H1 (cell line): ENCODE data around the gene XPO1. TPM values are rescaled to one million over a fixed set of nuclear protein-coding genes. Genes with fewer than 3 reads are reported as not detected.

Experiments
- CTCF ChIA-PET: fragments of 300-600 bp; sonication (Branson Sonifier 250); formaldehyde crosslinking; loops from one replicate; lab custom pipeline; 2021; ENCODE audit not compliant: partially characterized antibody; lab: Charles Lee
- POLR2A ChIA-PET: fragments of 300-600 bp; sonication (Branson Sonifier 250); formaldehyde crosslinking; loops from one replicate; lab custom pipeline; 2021; ENCODE audit warnings: inconsistent platforms; ENCODE audit not compliant: partially characterized antibody; lab: Charles Lee
- DNase-seq, 2 experiments: peaks; one replicate each; pipeline versions ENCODE4 v3.0.0 to v3.0.0-alpha.2; 2010 to 2022; ENCODE audit warnings: low spot score in 2 of 2, low read depth in 1 of 2, mixed read lengths in 1 of 2
- FAIRE-seq: peaks from 2 replicates; lab custom pipeline; 2011; peaks lifted over from hg19 to GRCh38; lab: Jason Lieb, UNC
- H2AFZ ChIP-seq: 2 replicates; pipeline ENCODE4 v1.8.1; 2012; ENCODE audit warnings: low read length, inconsistent platforms
- H2AK5ac ChIP-seq: 2 replicates; pipeline ENCODE4 v1.6.1; 2013; ENCODE audit warnings: low read depth, low read length
- H2BK120ac ChIP-seq: replicated peaks from 2 replicates; pipeline ENCODE3; 2013; ENCODE audit warnings: low read depth, low read length, inconsistent platforms
- H2BK12ac ChIP-seq: 2 replicates; pipeline ENCODE4 v1.6.1; 2013; ENCODE audit warnings: low read depth, low read length
- H2BK15ac ChIP-seq: 2 replicates; pipeline ENCODE4 v1.6.1; 2013; ENCODE audit warnings: low read length
- H2BK20ac ChIP-seq: 2 replicates; pipeline ENCODE4 v1.6.1; 2013; ENCODE audit warnings: low read length
- H2BK5ac ChIP-seq: 2 replicates; pipeline ENCODE4 v1.6.1; 2013; ENCODE audit warnings: low read depth, low read length
- H3K14ac ChIP-seq: 2 replicates; pipeline ENCODE4 v1.6.1; 2013; ENCODE audit warnings: inconsistent platforms; ENCODE audit not compliant: insufficient read length
- H3K18ac ChIP-seq: 2 replicates; pipeline ENCODE4 v1.6.1; 2013; ENCODE audit warnings: low read length; ENCODE audit errors: extremely low read depth
- H3K23ac ChIP-seq: 2 replicates; pipeline ENCODE4 v1.6.1; 2013; ENCODE audit warnings: inconsistent platforms; ENCODE audit not compliant: insufficient read length
- H3K23me2 ChIP-seq: 2 replicates; pipeline ENCODE4 v1.6.1; 2013; ENCODE audit warnings: low read depth, low read length
- H3K27ac ChIP-seq: 2 replicates; pipeline ENCODE4 v1.6.1; 2011; ENCODE audit warnings: low read depth, low read length, inconsistent platforms
- H3K27me3 ChIP-seq, 4 experiments: replicated peaks in 1 of 4; 1 replicate in 1 of 4; 2 replicates in 3 of 4; pipeline versions ENCODE4 v1.6.1 to v1.8.1; 2011 to 2013; ENCODE audit warnings: low read length in 3 of 4, mild to moderate bottlenecking in 3 of 4, inconsistent platforms in 2 of 4, mixed read lengths in 2 of 4, moderate library complexity in 1 of 4; ENCODE audit not compliant: control insufficient read depth in 3 of 4, insufficient read depth in 3 of 4; ENCODE audit errors: extremely low read depth in 1 of 4
- H3K36me3 ChIP-seq, 4 experiments: 2 replicates each; pipeline versions ENCODE4 v1.6.1 to v1.8.1; 2011 to 2013; ENCODE audit warnings: mild to moderate bottlenecking in 4 of 4, low read length in 3 of 4, moderate library complexity in 2 of 4, control low read depth in 1 of 4, inconsistent platforms in 1 of 4; ENCODE audit not compliant: insufficient read depth in 4 of 4, control insufficient read depth in 2 of 4
- H3K4ac ChIP-seq: replicated peaks from 2 replicates; pipeline ENCODE3; 2013; ENCODE audit warnings: low read length, low read depth, mixed read lengths, inconsistent platforms; ENCODE audit not compliant: insufficient read length
- H3K4me1 ChIP-seq, 4 experiments: replicated peaks in 1 of 4; 1 replicate in 1 of 4; 2 replicates in 3 of 4; pipeline versions ENCODE4 v1.6.1 to v1.8.1; 2011 to 2013; ENCODE audit warnings: low read length in 3 of 4, inconsistent platforms in 2 of 4, mixed read lengths in 1 of 4; ENCODE audit not compliant: insufficient read depth in 4 of 4, control insufficient read depth in 3 of 4
- H3K4me2 ChIP-seq, 2 experiments: 2 replicates each; pipeline versions ENCODE4 v1.6.1 to v1.8.1; 2011 to 2013; ENCODE audit warnings: low read depth in 2 of 2, low read length in 2 of 2, control low read depth in 1 of 2, inconsistent platforms in 1 of 2, mild to moderate bottlenecking in 1 of 2; ENCODE audit not compliant: insufficient read depth in 1 of 2
- H3K4me3 ChIP-seq, 4 experiments: fragments of 200-600, 300-600 bp in 1 of 4; sonication (generic), shearing (Covaris generic), sonication (Bioruptor Twin) in 1 of 4; 2 replicates each; pipeline versions ENCODE4 v1.5.1 to v1.8.1; 2011 to 2016; ENCODE audit warnings: low read length in 4 of 4, low read depth in 3 of 4, control low read depth in 2 of 4, inconsistent platforms in 2 of 4, mild to moderate bottlenecking in 2 of 4, mixed read lengths in 1 of 4, moderate library complexity in 1 of 4; ENCODE audit not compliant: insufficient read depth in 2 of 4; ENCODE audit errors: extremely low read depth in 1 of 4
- H3K56ac ChIP-seq: replicated peaks from 2 replicates; pipeline ENCODE3; 2013; ENCODE audit warnings: low read depth, mild to moderate bottlenecking, mixed read lengths, low read length, inconsistent platforms; ENCODE audit not compliant: insufficient read length
- H3K79me1 ChIP-seq: 2 replicates; pipeline ENCODE4 v1.6.1; 2013; ENCODE audit warnings: low read depth, low read length, control low read depth
- H3K79me2 ChIP-seq, 2 experiments: 2 replicates each; pipeline versions ENCODE4 v1.6.1 to v1.8.1; 2012 to 2013; ENCODE audit warnings: low read length in 2 of 2, mild to moderate bottlenecking in 2 of 2, inconsistent platforms in 1 of 2; ENCODE audit not compliant: insufficient read depth in 2 of 2, control insufficient read depth in 1 of 2
- H3K9ac ChIP-seq, 4 experiments: replicated peaks in 1 of 4; 1 replicate in 1 of 4; 2 replicates in 3 of 4; pipeline versions ENCODE4 v1.6.1 to v1.8.1; 2011 to 2013; ENCODE audit warnings: low read depth in 3 of 4, low read length in 3 of 4, control low read depth in 2 of 4, mild to moderate bottlenecking in 2 of 4, moderate library complexity in 2 of 4, inconsistent platforms in 1 of 4; ENCODE audit errors: extremely low read depth in 1 of 4
- H3K9me3 ChIP-seq, 2 experiments: 2 replicates each; pipeline versions ENCODE4 v1.6.1 to v1.8.1; 2012 to 2013; ENCODE audit warnings: mild to moderate bottlenecking in 2 of 2, moderate library complexity in 2 of 2, control low read depth in 1 of 2, inconsistent platforms in 1 of 2, low read depth in 1 of 2, low read length in 1 of 2, mixed read lengths in 1 of 2; ENCODE audit not compliant: insufficient read depth in 2 of 2
- H4K20me1 ChIP-seq, 2 experiments: replicated peaks in 1 of 2; 2 replicates each; pipeline versions ENCODE3 to v1.8.1; 2011 to 2013; ENCODE audit warnings: inconsistent platforms in 2 of 2, low read length in 2 of 2, mild to moderate bottlenecking in 1 of 2; ENCODE audit not compliant: insufficient read depth in 2 of 2, control insufficient read depth in 1 of 2
- H4K5ac ChIP-seq: 2 replicates; pipeline ENCODE4 v1.6.1; 2013; ENCODE audit warnings: low read length, low read depth, mixed read lengths, inconsistent platforms; ENCODE audit not compliant: insufficient read length
- H4K8ac ChIP-seq: 2 replicates; pipeline ENCODE4 v1.8.0; 2013; ENCODE audit warnings: mild to moderate bottlenecking, moderate library complexity, low read length, inconsistent platforms; ENCODE audit not compliant: insufficient read depth; ENCODE audit errors: extremely low read depth
- H4K91ac ChIP-seq: replicated peaks from 2 replicates; pipeline ENCODE3; 2013; ENCODE audit warnings: low read length, mixed read lengths, inconsistent platforms; ENCODE audit not compliant: insufficient read length
- POU5F1 ChIP-seq: IDR thresholded peaks from 2 replicates; pipeline ENCODE4 v1.6.1; 2011; ENCODE audit warnings: low read depth, mild to moderate bottlenecking, low read length, moderate library complexity
- WGBS, 2 experiments: shearing (Covaris generic) in 1 of 2; methylation state at CpG; one replicate each; pipeline versions ENCODE4 v1.1.6 to v1.1.7; 2013 to 2015; ENCODE audit warnings: low lambda C conversion rate in 2 of 2, mixed read lengths in 2 of 2, inconsistent platforms in 1 of 2, low coverage in 1 of 2, missing lambda C conversion rate in 1 of 2; ENCODE audit not compliant: insufficient replicate concordance in 2 of 2, insufficient coverage in 1 of 2, insufficient read length in 1 of 2; ENCODE audit errors: extremely low coverage in 1 of 2, missing lambda C conversion rate in 1 of 2; 5-methylcytosine and 5-hydroxymethylcytosine counted together
- polyA plus RNA-seq, 7 experiments: library from polyadenylated mRNA; depleted of rRNA in 3 of 7; stranded (reverse) in 5 of 7; unstranded in 2 of 7; fragments of >200 nt in 5 of 7; fragments of 200-250 nt in 2 of 7; gene quantifications; 1 replicate in 5 of 7; 2 replicates in 1 of 7; 4 replicates in 1 of 7; pipeline versions ENCODE4 v1.2.1 to v1.2.3, GENCODE V29; 2011 to 2013; ENCODE audit warnings: missing spikeins in 2 of 7, mixed read lengths in 2 of 7
- total RNA-seq: library from RNA; stranded (reverse); fragmentation: NEBNext Ultra II Directional; extraction: Animal tissue kit (Norgen Biotek cat#: 25700); gene quantifications from 2 replicates; pipeline ENCODE4 v1.2.1, GENCODE V29; 2021

Gene XPO1
- total and polyA plus RNA-seq, 2 of the 8 experiments (the other 6 are each of a cell fraction or from before 2014, with no cell fraction given) = 110 to 296 TPM

GRCh38 chr2:61432990-61433389 is 105.2 kb downstream of the XPO1 start:
- ChIA-PET POLR2A (interaction anchor here (1.1 to 1.5 kb wide), 2 partner anchors 42 to 44 kb away, joined by 3 to 4 read pairs; no protein-coding TSS in a partner anchor), CTCF (interaction anchor here (1.0 to 4.8 kb wide), 6 partner anchors 7 to 29 kb away, joined by 3 to 24 read pairs (median 3); no protein-coding TSS in a partner anchor)
- 93% methylated on average over 3 of the region's 3 CpGs; no CpG with 5 or more reads in 1 of the 2 experiments for WGBS, 2 experiments
- Histone ChIP-seq H3K23me2 (no peaks in the 10 kb centered on the region), H3K9me3 (no peaks in the 10 kb centered on the region), H3K56ac (no peak overlapping the region), H4K5ac (no peak overlapping the region), H4K20me1 (peaks cover 12 to 17% of the 10 kb centered on the region in 2 experiments), H3K27me3 (no peaks in the 10 kb centered on the region), H3K9ac (no peak overlapping the region), H2BK5ac (no peak overlapping the region), H2AFZ (no peak overlapping the region), H3K18ac (no peak overlapping the region), H2BK20ac (no peak overlapping the region), H2BK15ac (no peak overlapping the region), H3K79me2 (peaks cover 16 to 97% of the 10 kb centered on the region in 2 experiments), H2AK5ac (no peak overlapping the region), H3K23ac (no peak overlapping the region), H3K36me3 (no peaks in the 10 kb centered on the region), H3K14ac (no peak overlapping the region), H3K4me1 (peaks cover 0 to 6% (median 1%) of the 10 kb centered on the region in 4 experiments; a peak in 2 of 7 replicates), H3K4me2 (no peak overlapping the region), H4K8ac (no peak overlapping the region), H2BK12ac (no peak overlapping the region), H3K79me1 (peaks cover 19% of the 10 kb centered on the region), H3K4ac (no peak overlapping the region), H3K4me3 (no peak overlapping the region), H4K91ac (no peak overlapping the region), H2BK120ac (no peak overlapping the region), H3K27ac (no peak overlapping the region; the same call in 1 of the 2 replicates)
- TF ChIP-seq POU5F1 = no peak
- FAIRE-seq = no peak
- no peak for DNase-seq
